SHP77 treated with DMSO at 0.1 percent for 48 hours (cell line): Measurements from ENCODE around the gene FAM174C.

Experiments used
- DNase-seq: peaks from one replicate; lab custom pipeline; 2025; lab: John Stamatoyannopoulos, UW

Gene FAM174C

GRCh38 chr19:1250437-1251260, 24.7 kb upstream of the FAM174C start:
- no peak for DNase-seq

- DNase-seq: no peak
Measured at GRCh38 chr19:1251330-1252220, 23.8 kb upstream of the FAM174C start.

GRCh38 chr19:1252221-1252820, 23.0 kb upstream of the FAM174C start:
- no peak for DNase-seq

- no peak for DNase-seq
Measured at GRCh38 chr19:1252821-1253513, 22.4 kb upstream of the FAM174C start.

- no peak for DNase-seq
Measured at GRCh38 chr19:1253514-1254080, 21.7 kb upstream of the FAM174C start.

- no peak for DNase-seq
Measured at GRCh38 chr19:1254081-1254527, 21.2 kb upstream of the FAM174C start.

- DNase-seq: no peak
Measured at GRCh38 chr19:1254530-1255185, 20.7 kb upstream of the FAM174C start.

GRCh38 chr19:1255186-1256161, 19.9 kb upstream of the FAM174C start:
- no peak for DNase-seq

- no peak for DNase-seq
Measured at GRCh38 chr19:1256646-1257474, 18.5 kb upstream of the FAM174C start.

- no peak for DNase-seq
Measured at GRCh38 chr19:1257475-1258162, 17.7 kb upstream of the FAM174C start.

GRCh38 chr19:1258163-1258492, 17.2 kb upstream of the FAM174C start:
- DNase-seq: no peak

GRCh38 chr19:1258707-1259205, 16.6 kb upstream of the FAM174C start:
- no peak for DNase-seq

- DNase-seq: no peak
Measured at GRCh38 chr19:1259206-1259875, 16.0 kb upstream of the FAM174C start.

GRCh38 chr19:1259876-1260748, 15.2 kb upstream of the FAM174C start:
- no peak for DNase-seq

- peak; percentile 71 for DNase-seq
Measured at GRCh38 chr19:1260749-1261537, 14.4 kb upstream of the FAM174C start.

GRCh38 chr19:1261538-1261797, 13.9 kb upstream of the FAM174C start:
- no peak for DNase-seq
